ENCODE data around the gene REXO4.

Gene REXO4

GRCh38 chr9:133374612-133375115 lies 43.1 kb downstream of the REXO4 start:
- intact Hi-C loops (cut with DNase I) = no loop called here
- DNase-seq = no peak

- intact Hi-C loops (cut with DNase I) = no loop called here
- no peak for DNase-seq
These were observed 45.7 kb downstream of the REXO4 start for GRCh38 chr9:133372144-133372543.

GRCh38 chr9:133371261-133371711 lies 46.5 kb downstream of the REXO4 start:
- no peak for DNase-seq
- intact Hi-C loops (cut with DNase I) = no loop called here

GRCh38 chr9:133370685-133371084 lies 47.1 kb downstream of the REXO4 start:
- intact Hi-C loops (cut with DNase I) = no loop called here
- DNase-seq = no peak

- intact Hi-C loops (cut with DNase I) = no loop called here
- DNase-seq = no peak
These were observed 47.9 kb downstream of the REXO4 start for GRCh38 chr9:133369933-133370332.

GRCh38 chr9:133369422-133369821 lies 48.4 kb downstream of the REXO4 start:
- intact Hi-C loops (cut with DNase I) = no loop called here

GRCh38 chr9:133368249-133368881 lies 49.4 kb downstream of the REXO4 start:
- peak in 1 of 10 donors; percentile 89 for DNase-seq
- intact Hi-C loops (cut with DNase I) = no loop called here

More at GRCh38 chr9:133369422-133369821, 48.4 kb downstream of the REXO4 start:
- peak in 1 of 10 donors; percentile 16 for DNase-seq

GRCh38 chr9:133367778-133368177 lies 50.0 kb downstream of the REXO4 start:
- intact Hi-C loops (cut with DNase I) = no loop called here
- no peak for DNase-seq

- no peak for DNase-seq
- intact Hi-C loops (cut with DNase I) = no loop called here
These were observed 50.6 kb downstream of the REXO4 start for GRCh38 chr9:133367221-133367620.

GRCh38 chr9:133366435-133366834 lies 51.4 kb downstream of the REXO4 start:
- intact Hi-C loops (cut with DNase I) = no loop called here
- DNase-seq = no peak

GRCh38 chr9:133362359-133363044 lies 55.3 kb downstream of the REXO4 start:
- intact Hi-C loops (cut with DNase I) = no loop called here
- DNase-seq = no peak

GRCh38 chr9:133361507-133362092 lies 56.2 kb downstream of the REXO4 start:
- intact Hi-C loops (cut with DNase I) = no loop called here
- DNase-seq = no peak

- intact Hi-C loops (cut with DNase I) = no loop called here
- DNase-seq = no peak
These were observed 57.1 kb downstream of the REXO4 start for GRCh38 chr9:133360400-133361393.

- DNase-seq = peak in 1 of 10 donors; percentile 85
- intact Hi-C loops (cut with DNase I) = loop anchor here (5.0 to 10.0 kb wide), 2 partner anchors 55 to 118 kb away; partner anchors contain the start of genes REXO4 and SLC2A6
These were observed 58.2 kb downstream of the REXO4 start for GRCh38 chr9:133359399-133360175.

GRCh38 chr9:133357656-133358055 lies 60.2 kb downstream of the REXO4 start:
- intact Hi-C loops (cut with DNase I) = loop anchor here (5.0 to 10.0 kb wide), 2 partner anchors 57 to 120 kb away; partner anchors contain the start of genes REXO4 and SLC2A6
- DNase-seq = no peak

GRCh38 chr9:133356391-133357091 lies 61.3 kb downstream of the REXO4 start, which contains the start of the genes SURF1 and SURF2:
SURF1 (minus strand) TSS chr9:133356487; CDS start chr9:133356453, 34 bp downstream.
SURF2 (plus strand) TSS chr9:133356550; CDS start chr9:133356593, 43 bp downstream.
- DNase-seq = peak; percentile 80 to 98 (median 88)
- intact Hi-C loops (cut with DNase I) = loop anchor here (5.0 to 10.0 kb wide), 2 partner anchors 58 to 121 kb away; partner anchors contain the start of genes REXO4 and SLC2A6

All from posterior cingulate gyrus (tissue), 11 donors.